ENCODE data around the gene ZFP36L2.

The ZFP36L2 gene

DNA sequence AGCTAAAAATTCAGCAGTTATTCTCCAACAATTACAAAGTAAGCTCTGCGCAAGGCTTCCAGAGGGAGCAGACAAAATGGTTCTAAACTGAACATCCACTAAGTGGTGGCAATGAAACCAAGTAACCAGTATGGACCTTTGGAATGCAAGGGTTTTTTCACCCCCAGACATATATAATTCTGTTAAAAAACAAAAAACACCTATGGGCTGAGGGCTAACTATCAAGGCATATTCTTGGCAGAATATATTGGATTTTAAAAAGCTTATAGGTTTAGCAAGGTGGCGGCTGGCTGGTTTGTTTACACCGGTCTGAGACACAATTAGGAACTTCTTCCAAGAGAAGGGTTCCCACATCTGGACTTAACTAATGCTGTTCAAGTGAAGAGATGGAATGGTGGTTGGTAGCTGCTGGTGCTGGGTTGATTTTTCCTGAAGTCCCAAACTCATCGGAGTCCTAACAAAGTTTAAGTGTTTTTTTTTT, 2.8 kb downstream of the ZFP36L2 start:
- no peak for DNase-seq (ENCODE audit: low read depth, low spot score)

DNA sequence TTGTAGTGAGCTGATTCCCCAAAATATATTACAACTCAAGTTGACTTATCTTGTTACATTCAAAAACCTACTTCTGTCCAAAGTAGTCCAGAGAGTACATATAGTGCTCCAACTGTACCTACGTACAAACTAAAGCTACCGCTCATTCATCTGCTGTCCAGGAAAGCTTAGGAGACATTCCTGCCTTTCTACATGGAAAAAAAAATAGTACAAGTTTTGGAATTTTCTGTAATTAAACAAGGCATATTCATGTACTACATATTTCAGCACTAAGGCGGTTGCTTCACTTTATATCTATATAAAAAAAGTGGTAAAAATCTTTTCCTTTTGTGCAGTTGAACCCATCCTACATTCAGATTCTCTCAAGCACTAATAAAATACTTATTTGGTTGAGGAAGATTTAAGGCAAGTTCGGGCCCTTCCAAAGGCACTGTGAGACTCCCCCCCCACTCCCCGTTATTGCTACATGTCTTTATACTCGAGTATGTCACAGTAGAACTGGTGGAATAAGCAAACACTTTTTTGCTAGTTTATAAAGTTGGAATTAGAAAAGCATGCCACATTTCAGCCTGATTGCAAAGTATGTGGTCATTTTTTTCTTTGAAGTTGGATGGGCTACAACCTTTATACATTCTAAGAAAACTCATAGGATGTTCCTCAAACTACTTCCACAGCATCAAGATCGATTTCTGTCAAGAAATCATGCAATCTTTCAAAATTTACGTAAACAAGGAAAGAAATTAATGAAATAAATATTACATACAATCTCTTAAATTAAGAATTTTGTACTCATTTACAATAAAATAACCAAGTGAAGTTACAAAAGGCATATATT, 3.7 kb downstream of the ZFP36L2 start:
- no peak for DNase-seq (ENCODE audit: low read depth, low spot score)

- no peak for DNase-seq (ENCODE audit: low read depth, low spot score)
These were observed 4.5 kb downstream of the ZFP36L2 start for GRCh38 chr2:43221763-43222474.

- DNase-seq (ENCODE audit: low read depth, low spot score) = no peak
These were observed 5.2 kb downstream of the ZFP36L2 start for GRCh38 chr2:43221124-43221762.

- DNase-seq (ENCODE audit: low read depth, low spot score) = no peak
These were observed 5.7 kb downstream of the ZFP36L2 start for GRCh38 chr2:43220760-43221123.

DNA sequence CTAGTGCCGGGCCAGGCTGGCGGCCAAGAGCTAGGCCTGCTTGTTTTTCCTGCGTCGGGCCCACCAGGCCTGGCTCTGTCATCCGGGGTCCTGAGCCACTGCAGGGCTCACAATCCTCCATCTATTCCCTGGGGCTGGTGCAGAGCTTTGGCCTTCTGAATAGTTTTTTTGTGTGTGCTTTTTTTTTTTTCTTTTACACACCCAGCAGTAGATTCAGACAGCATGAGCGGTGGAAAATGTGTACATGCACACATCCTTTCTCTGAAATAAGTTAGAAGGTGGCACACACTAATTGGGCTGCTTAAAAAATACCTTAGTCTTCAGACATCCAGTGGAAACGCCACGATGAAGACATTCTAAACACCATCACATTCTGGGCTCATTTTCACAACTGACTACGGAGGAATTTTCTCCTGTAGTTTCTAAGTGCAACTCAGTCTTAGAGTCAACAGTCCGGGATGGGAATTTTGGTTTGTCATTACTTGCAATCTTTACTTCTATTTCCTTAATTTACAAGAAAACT, 6.1 kb downstream of the ZFP36L2 start:
- no peak for DNase-seq (ENCODE audit: low read depth, low spot score)

GRCh38 chr2:43219383-43220228, 6.8 kb downstream of the ZFP36L2 start:
- DNase-seq (ENCODE audit: low read depth, low spot score) = no peak

- no peak for DNase-seq (ENCODE audit: low read depth, low spot score)
These were observed 7.6 kb downstream of the ZFP36L2 start for GRCh38 chr2:43218702-43219382.

DNA sequence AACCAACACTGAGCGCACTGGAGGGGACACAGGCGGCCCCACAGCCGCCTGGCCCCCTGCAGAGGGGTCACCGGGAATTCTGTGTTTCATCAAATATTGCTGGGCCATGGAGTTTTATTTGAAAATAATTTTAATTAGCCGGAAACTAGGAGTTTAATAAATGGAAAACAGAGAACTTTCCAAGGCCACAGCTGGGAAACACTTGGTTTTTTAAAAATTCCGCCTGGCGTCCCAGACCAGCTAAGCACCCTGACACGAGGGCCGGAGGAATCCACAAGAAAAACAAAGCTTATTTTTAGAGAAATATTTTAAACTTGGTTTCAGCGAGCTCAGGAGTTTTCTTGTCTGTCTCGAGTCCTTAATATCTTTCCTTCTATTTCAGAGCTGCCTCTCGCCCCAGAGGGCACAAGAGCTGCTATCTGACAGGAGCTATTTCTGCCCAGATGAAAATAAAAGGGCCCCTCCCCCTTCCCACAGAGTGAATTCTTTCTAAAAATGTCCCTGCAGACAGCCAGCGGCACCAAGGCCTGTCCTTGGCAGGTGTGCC, 8.2 kb downstream of the ZFP36L2 start:
- no peak for DNase-seq (ENCODE audit: low read depth, low spot score)

GRCh38 chr2:43217228-43218154, 8.9 kb downstream of the ZFP36L2 start:
- no peak for DNase-seq (ENCODE audit: low read depth, low spot score)

- DNase-seq (ENCODE audit: low read depth, low spot score) = no peak
These were observed 9.8 kb downstream of the ZFP36L2 start for GRCh38 chr2:43216629-43217028.

GRCh38 chr2:43215673-43216255, 10.6 kb downstream of the ZFP36L2 start:
- no peak for DNase-seq (ENCODE audit: low read depth, low spot score)

DNA sequence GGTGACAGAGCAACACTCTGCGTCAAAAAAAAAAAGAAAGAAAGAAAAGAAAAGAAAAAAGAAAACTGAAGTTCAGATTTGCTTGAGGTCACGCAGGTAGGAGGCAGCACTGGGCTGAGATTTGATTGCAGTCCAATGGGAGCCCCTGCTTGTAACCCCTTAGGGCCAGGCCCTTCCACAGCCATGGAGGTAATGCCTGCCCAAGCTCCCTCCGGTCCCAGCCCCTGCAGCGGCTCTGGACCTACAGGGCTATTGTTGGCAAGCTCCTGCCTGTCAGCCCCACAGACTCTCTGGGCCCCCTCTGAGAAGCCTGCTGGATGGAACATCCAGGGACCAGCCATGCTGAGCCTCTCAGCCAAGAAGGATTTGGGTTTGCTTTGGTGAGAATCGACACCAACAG, 12.2 kb downstream of the ZFP36L2 start:
- no peak for DNase-seq (ENCODE audit: low read depth, low spot score)

DNA sequence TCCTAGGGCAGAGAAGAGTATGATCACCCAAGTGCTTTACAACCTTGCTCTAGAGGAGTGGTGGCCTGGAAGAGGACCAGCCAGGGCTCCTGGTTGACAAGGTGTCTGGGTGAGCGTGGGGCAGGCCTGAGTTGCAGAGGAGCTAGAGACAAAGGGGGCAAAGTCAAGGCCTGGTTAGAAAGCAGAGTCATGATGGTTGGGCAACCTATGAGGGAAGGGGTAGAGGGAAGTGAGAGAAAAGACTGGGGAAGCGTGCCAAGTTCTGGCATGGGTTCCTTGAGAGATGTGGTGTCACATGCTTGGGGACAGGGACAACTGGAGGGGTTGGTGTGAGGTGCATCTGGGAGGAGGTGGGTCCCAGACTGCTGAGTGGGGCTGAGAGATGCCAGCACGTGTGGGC, 13.5 kb downstream of the ZFP36L2 start:
- no peak for DNase-seq (ENCODE audit: low read depth, low spot score)

GRCh38 chr2:43212216-43212835, 14.1 kb downstream of the ZFP36L2 start:
- no peak for DNase-seq (ENCODE audit: low read depth, low spot score)

- DNase-seq (ENCODE audit: low read depth, low spot score) = no peak
These were observed 15.7 kb downstream of the ZFP36L2 start for GRCh38 chr2:43210467-43211303.

GRCh38 chr2:43210125-43210466, 16.3 kb downstream of the ZFP36L2 start:
- DNase-seq (ENCODE audit: low read depth, low spot score) = no peak
